ES-I3 (cell line): ENCODE data around the gene NRIP1.
A peak's percentile ranks its signal among the peaks of the same experiment; 100 is the strongest.

Experiments used
- H3K36me3 ChIP-seq: 2 replicates; pipeline ENCODE4 v1.6.1; 2013; ENCODE audit warnings: mild to moderate bottlenecking, low read length, control low read depth, moderate library complexity; ENCODE audit not compliant: insufficient read depth
- H3K4me1 ChIP-seq: 2 replicates; pipeline ENCODE4 v1.6.1; 2013; ENCODE audit warnings: mild to moderate bottlenecking, control low read depth, low read length; ENCODE audit not compliant: insufficient read depth
- H3K9ac ChIP-seq: 2 replicates; pipeline ENCODE4 v1.6.1; 2013; ENCODE audit warnings: low read depth, mild to moderate bottlenecking, low read length, moderate library complexity
- H3K9me3 ChIP-seq: 2 replicates; pipeline ENCODE4 v1.6.1; 2013; ENCODE audit warnings: mild to moderate bottlenecking, low read length, moderate library complexity; ENCODE audit not compliant: control insufficient read depth, insufficient read depth

The NRIP1 gene

DNA sequence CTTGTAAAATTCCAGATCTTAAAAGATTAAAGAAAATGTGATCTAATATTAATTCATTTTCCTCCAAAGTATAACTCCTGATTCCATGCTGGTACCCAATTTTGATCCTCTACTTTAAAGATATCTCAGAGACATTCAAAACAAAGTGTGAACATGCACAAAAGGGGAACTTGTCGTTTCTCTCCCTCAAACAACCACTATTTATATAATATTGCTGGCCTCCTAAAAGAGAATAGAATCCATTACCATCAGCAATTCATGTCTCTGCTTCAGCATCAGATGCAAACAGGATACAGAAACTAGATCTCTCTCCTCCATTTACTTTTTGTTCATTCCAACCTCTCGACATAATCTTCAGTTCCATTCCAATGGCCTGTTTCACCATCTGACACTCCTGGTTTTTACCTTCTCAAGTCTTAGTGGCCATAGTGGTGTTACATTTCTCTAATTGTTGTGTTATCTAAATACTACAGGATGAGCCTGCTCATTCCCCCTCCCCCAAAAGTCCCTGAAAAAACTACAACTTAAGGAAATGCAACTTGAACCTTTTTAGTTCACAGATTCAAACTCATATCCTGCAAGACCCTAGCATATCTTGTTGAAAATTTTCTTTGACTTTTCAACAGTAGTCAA lies 4.1 kb downstream of the NRIP1 start:
- H3K9ac ChIP-seq: 0 out of 2 replicates have a peak overlapping the region, but pooled peaks have one; percentile 0
- H3K4me1 ChIP-seq: peaks cover 40% of the 10 kb centered on the region

DNA sequence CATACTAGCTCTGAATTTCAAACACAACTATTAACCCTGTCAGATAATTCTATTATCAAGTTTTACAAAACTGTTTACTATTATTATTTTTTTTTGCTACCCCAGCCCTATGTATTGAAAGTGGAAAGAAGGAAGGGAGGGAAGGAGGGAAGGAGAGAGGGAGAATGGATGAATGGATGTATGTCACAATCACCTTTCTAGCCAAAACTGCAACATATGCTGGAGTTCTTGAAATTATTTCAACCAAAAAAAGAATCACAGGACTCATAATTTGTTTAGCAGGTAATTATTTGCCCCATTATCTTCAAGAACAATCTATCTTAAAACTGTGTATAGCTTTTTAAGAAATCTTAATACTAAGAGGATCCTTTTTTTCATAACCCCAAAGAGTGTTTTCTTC lies 5.4 kb downstream of the NRIP1 start:
- H3K9me3 ChIP-seq: no peaks in the 10 kb centered on the region
- H3K9ac ChIP-seq: no peak overlapping the region
- H3K36me3 ChIP-seq: no peaks in the 10 kb centered on the region
- H3K4me1 ChIP-seq: peaks cover 40% of the 10 kb centered on the region

More for the DNA sequence above, 4.1 kb downstream of the NRIP1 start:
- H3K36me3 ChIP-seq: no peaks in the 10 kb centered on the region
- no peaks in the 10 kb centered on the region for H3K9me3 ChIP-seq

DNA sequence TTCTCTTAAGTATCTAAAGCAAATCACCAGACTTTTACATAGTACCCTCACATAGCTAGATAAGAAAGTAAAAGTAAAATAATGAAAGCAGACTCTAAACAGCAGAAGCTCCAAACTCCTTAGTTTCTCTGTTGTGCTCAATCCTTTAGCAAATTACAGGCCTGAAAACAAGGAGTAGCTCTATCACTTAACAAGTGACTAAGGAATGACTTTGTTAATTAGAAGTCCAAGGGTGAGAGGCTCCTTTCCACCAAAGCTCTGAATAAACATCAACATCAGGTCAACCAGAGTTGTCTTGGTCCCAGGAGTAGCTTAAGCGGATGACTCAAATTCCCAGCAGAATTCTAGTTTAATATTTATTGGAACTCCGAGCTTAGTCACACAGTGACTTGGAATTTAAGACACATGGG lies 5.9 kb downstream of the NRIP1 start:
- H3K9ac ChIP-seq: no peak overlapping the region
- H3K4me1 ChIP-seq: peaks cover 40% of the 10 kb centered on the region
- no peaks in the 10 kb centered on the region for H3K9me3 ChIP-seq
- no peaks in the 10 kb centered on the region for H3K36me3 ChIP-seq

DNA sequence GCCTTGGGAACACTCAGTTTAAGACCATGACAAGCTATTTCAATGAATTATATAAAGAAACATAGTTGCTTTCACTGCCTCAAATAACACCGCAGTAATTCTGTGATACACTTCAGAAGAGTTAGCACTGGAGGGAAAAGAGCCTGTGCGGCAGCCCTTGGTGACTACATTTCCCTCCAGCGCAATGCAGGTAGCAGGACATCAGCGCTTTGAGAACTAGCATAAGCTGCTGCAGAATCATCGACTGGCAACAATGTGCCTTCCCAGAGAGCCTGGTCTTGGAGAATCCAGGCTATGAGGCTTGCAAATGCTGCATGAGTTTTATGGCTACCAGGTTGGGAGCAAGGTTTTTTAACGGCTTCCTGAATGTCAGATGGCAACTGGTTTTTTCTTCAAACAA lies 7.5 kb downstream of the NRIP1 start:
- no peak overlapping the region for H3K9ac ChIP-seq
- H3K9me3 ChIP-seq: no peaks in the 10 kb centered on the region
- H3K4me1 ChIP-seq: peaks cover 41% of the 10 kb centered on the region
- no peaks in the 10 kb centered on the region for H3K36me3 ChIP-seq

DNA sequence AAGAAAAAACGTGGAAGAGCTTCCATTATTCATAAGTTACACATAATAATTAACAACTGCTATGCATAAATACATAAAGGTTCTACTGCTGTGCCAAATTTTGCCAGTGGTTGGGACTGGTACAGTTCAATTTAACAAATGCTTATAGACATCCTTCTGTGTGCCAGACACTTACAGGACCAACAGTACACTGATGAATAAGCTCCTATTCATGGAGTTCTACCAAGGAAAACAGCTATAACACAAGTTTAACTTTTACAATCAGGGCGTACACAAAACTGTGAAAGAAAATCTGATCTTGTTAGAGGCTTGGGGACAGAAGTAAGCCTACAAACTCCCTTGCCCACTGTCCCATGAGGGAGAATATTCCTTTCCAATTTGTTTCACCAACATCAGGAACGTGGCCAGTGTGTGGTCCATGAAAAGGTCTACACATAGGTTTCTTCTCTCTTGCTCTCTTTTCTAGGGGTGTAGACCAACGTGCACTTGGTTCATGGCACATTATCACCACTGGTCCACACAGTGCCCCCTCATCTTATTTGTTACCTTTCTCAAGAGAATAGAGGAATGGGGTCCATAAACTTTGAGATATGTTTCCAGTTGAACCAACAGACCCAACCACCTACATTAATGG lies 10.1 kb downstream of the NRIP1 start:
- Histone ChIP-seq H3K4me1 (peaks cover 43% of the 10 kb centered on the region), H3K9me3 (no peaks in the 10 kb centered on the region), H3K9ac (no peak overlapping the region), H3K36me3 (no peaks in the 10 kb centered on the region)

DNA sequence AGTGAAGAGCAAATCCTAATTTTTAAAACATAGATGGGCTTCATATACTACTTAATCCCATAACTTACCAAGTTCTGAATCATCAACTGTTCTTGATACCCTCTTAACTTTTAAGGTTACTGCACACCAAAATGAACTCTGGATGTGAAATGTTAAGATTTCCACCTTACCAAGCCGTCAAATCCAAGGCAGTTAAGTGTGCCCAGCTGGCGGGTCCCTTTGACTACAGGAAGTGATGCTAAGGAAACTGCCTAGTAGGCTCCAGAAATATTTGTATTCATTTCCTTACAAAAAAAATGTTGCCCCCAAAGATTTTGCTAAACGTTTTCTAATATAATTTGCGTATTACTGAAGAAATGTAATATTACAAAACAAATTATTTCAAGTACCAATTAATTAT lies 10.7 kb downstream of the NRIP1 start:
- H3K9ac ChIP-seq: no peak overlapping the region
- H3K4me1 ChIP-seq: peaks cover 42% of the 10 kb centered on the region
- H3K36me3 ChIP-seq: no peaks in the 10 kb centered on the region
- H3K9me3 ChIP-seq: no peaks in the 10 kb centered on the region

DNA sequence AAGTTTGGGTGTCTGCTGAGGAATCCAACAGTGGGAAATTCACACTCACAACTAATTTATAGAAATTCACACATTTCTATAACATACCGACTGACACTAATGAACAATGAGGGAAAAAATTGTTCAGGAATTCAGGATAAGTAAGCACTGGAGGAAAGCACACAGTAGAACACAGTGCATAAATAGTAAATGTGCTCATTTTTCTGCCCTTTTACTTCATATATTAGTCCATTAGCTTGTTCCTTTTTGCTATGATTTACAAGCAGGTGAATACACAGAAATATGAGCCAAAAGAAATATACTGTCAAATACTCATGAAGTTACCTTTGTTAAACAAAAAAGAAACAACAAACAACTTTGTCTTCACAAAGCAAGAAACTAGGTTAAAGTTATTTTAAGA lies 11.3 kb downstream of the NRIP1 start:
- Histone ChIP-seq H3K9ac (no peak overlapping the region), H3K4me1 (peaks cover 37% of the 10 kb centered on the region), H3K36me3 (no peaks in the 10 kb centered on the region), H3K9me3 (no peaks in the 10 kb centered on the region)

DNA sequence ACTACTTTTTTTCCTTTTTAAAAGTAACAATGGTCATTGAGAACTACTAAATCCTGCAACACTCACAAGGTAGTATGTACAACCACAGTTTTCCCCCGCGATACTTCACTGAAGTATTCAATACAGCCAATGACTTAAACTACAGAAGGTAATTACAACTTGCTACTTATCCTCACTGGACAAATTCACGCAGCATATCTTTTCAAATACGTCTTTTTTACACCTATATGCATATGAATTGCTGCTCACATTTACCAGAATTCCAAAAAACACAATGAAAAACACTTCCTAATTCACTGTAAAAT lies 12.4 kb downstream of the NRIP1 start:
- Histone ChIP-seq H3K4me1 (peaks cover 32% of the 10 kb centered on the region), H3K9ac (no peak overlapping the region), H3K9me3 (no peaks in the 10 kb centered on the region), H3K36me3 (no peaks in the 10 kb centered on the region)

DNA sequence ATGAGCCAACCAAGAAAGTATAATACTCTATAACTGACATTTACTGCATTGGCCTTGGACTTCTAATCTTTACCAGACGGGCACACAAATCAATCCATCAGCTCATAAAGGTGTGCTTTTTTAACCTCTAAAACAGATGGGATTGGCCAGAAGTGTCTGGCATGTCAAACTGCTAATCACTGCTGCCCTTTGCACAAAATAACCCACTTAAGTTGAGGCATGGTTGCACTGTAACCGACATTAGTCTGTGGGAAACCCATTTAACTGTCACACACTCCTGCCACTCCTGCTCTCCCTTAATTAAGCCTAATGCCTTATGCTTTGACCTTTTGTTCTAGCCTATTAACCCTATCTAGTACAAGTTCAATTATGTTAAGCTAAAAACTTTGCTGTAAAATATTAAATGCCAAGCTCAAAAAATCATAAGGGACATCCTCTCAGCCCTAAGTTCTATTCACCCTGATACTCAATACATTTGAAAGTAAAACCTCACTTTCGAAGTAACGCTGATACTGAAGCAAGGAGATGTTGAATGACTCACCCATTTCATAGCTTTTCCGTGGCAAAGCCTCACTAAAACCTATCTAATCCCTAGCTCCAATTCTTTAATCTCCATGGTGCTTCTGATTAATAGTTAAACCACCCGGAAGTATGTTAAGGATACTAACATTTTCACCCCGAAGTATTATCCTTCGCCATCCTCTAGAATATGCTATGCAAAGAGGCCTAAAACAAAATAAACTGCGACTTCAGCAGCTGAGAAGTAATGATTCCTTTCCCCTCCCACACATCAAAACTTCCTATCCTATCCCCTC lies 12.9 kb downstream of the NRIP1 start:
- Histone ChIP-seq H3K9ac (no peak overlapping the region), H3K4me1 (peaks cover 26% of the 10 kb centered on the region)

DNA sequence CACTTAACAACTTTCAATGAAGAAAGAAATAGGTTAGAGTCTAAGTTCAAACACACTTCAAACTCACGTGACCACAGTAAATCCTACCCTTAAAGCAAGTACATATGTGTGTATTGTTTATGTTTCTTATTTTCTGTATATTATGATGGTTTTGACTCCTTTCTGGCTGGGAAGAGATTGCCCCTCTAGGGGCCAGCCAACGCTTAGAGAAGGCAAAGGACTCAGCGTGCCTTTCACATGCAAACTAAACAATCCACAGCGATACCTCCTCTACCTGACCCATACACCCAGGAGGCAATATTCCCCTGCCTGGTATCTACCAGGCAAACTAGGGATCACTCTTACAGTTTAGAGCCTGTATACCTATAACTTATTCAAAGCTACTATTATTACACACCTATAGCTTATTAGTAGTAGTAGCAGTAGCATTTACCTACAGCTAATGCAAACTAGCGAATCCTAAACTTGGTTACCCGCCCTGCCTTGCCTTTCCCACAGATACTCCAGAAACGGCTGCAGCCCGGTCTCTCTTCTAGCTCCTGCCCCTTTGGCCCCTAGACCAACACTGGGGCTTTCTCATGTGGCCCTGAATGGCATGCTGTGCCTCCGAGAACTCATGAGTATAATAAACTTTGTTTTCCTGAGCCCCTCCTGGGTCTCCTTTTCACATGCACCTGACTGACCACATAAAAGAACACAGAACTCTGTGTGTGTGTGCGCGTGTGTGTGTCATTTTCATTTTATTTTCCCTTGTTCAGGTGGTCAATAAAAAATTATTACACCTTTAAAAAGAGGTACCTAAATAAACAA lies 14.0 kb downstream of the NRIP1 start:
- Histone ChIP-seq H3K4me1 (peaks cover 25% of the 10 kb centered on the region), H3K36me3 (no peaks in the 10 kb centered on the region), H3K9ac (peak overlapping the region; percentile 23; the same call in 1 of the 2 replicates)

More for the DNA sequence above, 12.9 kb downstream of the NRIP1 start:
- no peaks in the 10 kb centered on the region for H3K36me3 ChIP-seq
- H3K9me3 ChIP-seq: no peaks in the 10 kb centered on the region

DNA sequence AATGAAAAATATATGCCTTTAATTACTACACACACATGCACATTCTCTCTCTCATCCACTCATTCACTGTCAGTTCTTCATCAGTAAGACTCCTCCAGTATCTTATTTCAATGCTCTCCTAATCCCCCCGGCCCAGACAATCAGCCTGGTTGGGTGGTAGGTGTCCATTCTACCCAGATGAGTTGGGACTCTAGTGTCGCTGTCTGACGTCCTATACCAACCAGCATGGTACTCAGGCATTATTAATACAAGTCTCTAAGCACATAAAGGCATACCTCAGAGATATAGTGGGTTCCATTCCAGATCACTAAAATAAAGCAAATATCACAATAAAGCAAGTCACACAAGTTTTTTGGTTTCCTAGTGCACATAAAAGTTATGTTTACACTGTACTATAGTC lies 19.8 kb downstream of the NRIP1 start:
- Histone ChIP-seq H3K36me3 (no peaks in the 10 kb centered on the region), H3K4me1 (peaks cover 1% of the 10 kb centered on the region; the same call in 1 of the 2 replicates), H3K9me3 (no peaks in the 10 kb centered on the region), H3K9ac (no peak overlapping the region)

More for the DNA sequence above, 14.0 kb downstream of the NRIP1 start:
- H3K9me3 ChIP-seq: no peaks in the 10 kb centered on the region

DNA sequence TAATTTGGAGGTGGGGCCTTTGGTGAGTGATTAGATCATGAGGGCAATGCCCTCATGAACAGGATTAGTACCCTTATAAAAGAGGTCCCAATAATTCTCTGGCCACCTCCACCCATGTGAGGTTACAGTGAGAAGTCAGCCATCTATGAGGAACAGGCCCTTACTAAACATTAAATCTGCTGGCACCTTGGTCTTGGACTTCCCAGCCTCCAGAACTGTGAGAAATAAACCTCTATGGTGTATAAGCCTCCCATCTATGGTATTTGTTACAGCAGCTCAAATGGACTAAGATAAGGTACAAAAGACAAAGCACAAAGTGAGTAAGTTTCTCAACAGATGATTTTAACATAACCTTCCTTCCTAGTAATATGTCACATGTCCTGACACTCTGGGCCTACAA lies 22.3 kb downstream of the NRIP1 start:
- Histone ChIP-seq H3K4me1 (no peaks in the 10 kb centered on the region), H3K36me3 (no peaks in the 10 kb centered on the region), H3K9me3 (no peaks in the 10 kb centered on the region), H3K9ac (no peak overlapping the region)

DNA sequence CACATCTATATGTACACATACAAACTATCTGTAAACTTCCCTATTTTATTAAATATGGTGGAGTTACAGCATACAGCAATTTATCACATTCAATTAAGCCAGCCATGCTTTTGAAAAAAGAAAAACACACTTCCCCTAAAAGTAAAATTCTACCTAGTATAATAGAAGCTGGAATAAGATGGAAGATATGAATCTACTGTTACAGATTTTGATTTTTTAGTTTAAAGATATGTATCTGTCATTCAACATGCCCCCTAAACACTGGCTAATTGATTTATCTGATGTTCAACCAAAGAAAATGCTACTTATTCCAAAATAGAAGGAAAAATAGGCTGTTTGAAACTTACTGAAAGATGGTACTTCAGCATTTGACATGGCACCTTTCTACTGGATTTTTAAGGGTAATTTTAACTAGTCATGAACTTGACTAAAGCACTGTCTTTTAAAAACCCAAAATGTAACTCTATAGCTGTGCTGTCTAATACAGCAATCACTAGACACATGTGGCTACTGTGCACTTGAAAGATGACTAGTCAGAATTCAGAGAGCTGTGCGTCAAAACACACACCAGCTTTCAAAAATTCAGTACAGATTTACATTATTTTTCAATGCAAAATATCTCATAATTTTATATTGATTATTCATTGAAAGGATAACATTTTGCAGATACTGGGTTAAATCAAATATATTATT lies 25.0 kb downstream of the NRIP1 start:
- Histone ChIP-seq H3K9ac (no peak overlapping the region), H3K36me3 (no peaks in the 10 kb centered on the region), H3K9me3 (no peaks in the 10 kb centered on the region), H3K4me1 (no peaks in the 10 kb centered on the region)

DNA sequence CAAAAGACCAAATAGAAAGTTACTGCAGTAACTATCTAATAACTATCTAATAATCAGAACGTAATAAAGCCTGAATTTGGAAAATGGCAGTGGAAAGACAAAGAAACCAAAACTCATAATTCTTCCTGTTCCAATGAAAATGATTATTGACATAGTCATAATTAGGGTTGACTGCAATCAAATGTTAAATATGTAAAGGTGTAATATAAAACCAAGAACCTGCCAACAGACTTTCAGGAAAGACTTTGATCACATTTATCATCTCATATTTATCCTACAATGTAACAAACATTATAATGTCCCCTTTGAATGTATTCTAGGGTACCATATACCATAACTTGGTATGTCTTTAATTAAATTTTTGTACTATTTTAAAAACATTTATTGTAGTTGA lies 26.9 kb downstream of the NRIP1 start:
- Histone ChIP-seq H3K4me1 (peaks cover 5% of the 10 kb centered on the region; the same call in 1 of the 2 replicates), H3K9me3 (no peaks in the 10 kb centered on the region), H3K36me3 (no peaks in the 10 kb centered on the region), H3K9ac (no peak overlapping the region)
